Measurements from ENCODE around the gene ADAMTS1.

The ADAMTS1 gene

GRCh38 chr21:26813426-26813998 lies 31.7 kb downstream of the ADAMTS1 start:
- no peak for DNase-seq (ENCODE audit: low read depth, low spot score)

- DNase-seq (ENCODE audit: low read depth, low spot score): no peak
These were observed 33.0 kb downstream of the ADAMTS1 start for GRCh38 chr21:26812173-26812572.

GRCh38 chr21:26811482-26811881 lies 33.7 kb downstream of the ADAMTS1 start:
- DNase-seq (ENCODE audit: low read depth, low spot score): no peak

- no peak for DNase-seq (ENCODE audit: low read depth, low spot score)
These were observed 34.4 kb downstream of the ADAMTS1 start for GRCh38 chr21:26810676-26811415.

- no peak for DNase-seq (ENCODE audit: low read depth, low spot score)
These were observed 34.9 kb downstream of the ADAMTS1 start for GRCh38 chr21:26810266-26810665.

GRCh38 chr21:26809745-26810144 lies 35.5 kb downstream of the ADAMTS1 start:
- DNase-seq (ENCODE audit: low read depth, low spot score): no peak

GRCh38 chr21:26806801-26807295 lies 38.4 kb downstream of the ADAMTS1 start:
- DNase-seq (ENCODE audit: low read depth, low spot score): no peak

GRCh38 chr21:26804895-26805609 lies 40.2 kb downstream of the ADAMTS1 start:
- no peak for DNase-seq (ENCODE audit: low read depth, low spot score)

- no peak for DNase-seq (ENCODE audit: low read depth, low spot score)
These were observed 43.7 kb downstream of the ADAMTS1 start for GRCh38 chr21:26801498-26801897.

GRCh38 chr21:26800970-26801431 lies 44.2 kb downstream of the ADAMTS1 start:
- no peak for DNase-seq (ENCODE audit: low read depth, low spot score)

GRCh38 chr21:26800455-26800854 lies 44.8 kb downstream of the ADAMTS1 start:
- no peak for DNase-seq (ENCODE audit: low read depth, low spot score)

GRCh38 chr21:26800001-26800400 lies 45.2 kb downstream of the ADAMTS1 start:
- no peak for DNase-seq (ENCODE audit: low read depth, low spot score)

- no peak for DNase-seq (ENCODE audit: low read depth, low spot score)
These were observed 46.1 kb downstream of the ADAMTS1 start for GRCh38 chr21:26798856-26799751.

GRCh38 chr21:26797878-26798456 lies 47.2 kb downstream of the ADAMTS1 start:
- DNase-seq (ENCODE audit: low read depth, low spot score): no peak

- DNase-seq (ENCODE audit: low read depth, low spot score): no peak
These were observed 49.3 kb downstream of the ADAMTS1 start for GRCh38 chr21:26795866-26796329.

- DNase-seq (ENCODE audit: low read depth, low spot score): no peak
These were observed 49.8 kb downstream of the ADAMTS1 start for GRCh38 chr21:26795412-26795805.

GRCh38 chr21:26794597-26795411 lies 50.4 kb downstream of the ADAMTS1 start:
- no peak for DNase-seq (ENCODE audit: low read depth, low spot score)

GRCh38 chr21:26790296-26790695 lies 54.9 kb downstream of the ADAMTS1 start:
- no peak for DNase-seq (ENCODE audit: low read depth, low spot score)

- DNase-seq (ENCODE audit: low read depth, low spot score): no peak
These were observed 56.4 kb downstream of the ADAMTS1 start for GRCh38 chr21:26788790-26789189.
